GM23338 (cell line): ENCODE measurements around the gene EVI5. TPM values are rescaled to one million over a fixed set of nuclear protein-coding genes. Genes with fewer than 3 reads are reported as not detected.

Source experiments
- ATAC-seq: fragments of 200-7000 bp; cut with Tn5 transposase; 3 replicates; pipeline ENCODE4 v1.9.1; 2020
- DNase-seq: peaks from one replicate; pipeline ENCODE4 v3.0.0-alpha.2; 2015; ENCODE audit warnings: low spot score
- H2AFZ ChIP-seq: fragments of 200-600 bp; sonication (generic); 2 replicates; pipeline ENCODE4 v1.8.0; 2016; ENCODE audit warnings: antibody characterized with exemption, mild to moderate bottlenecking, moderate library complexity
- H3F3A ChIP-seq: fragments of 200-600 bp; sonication (generic); replicated peaks from 2 replicates; pipeline ENCODE4 v1.8.0; 2017; ENCODE audit warnings: antibody characterized with exemption, mixed run types, low read depth
- H3K27ac ChIP-seq: fragments of 200-600 bp; sonication (generic); 2 replicates; pipeline ENCODE4 v1.6.1; 2016; ENCODE audit warnings: low read depth
- H3K27me3 ChIP-seq: fragments of 200-600 bp; sonication (generic); 2 replicates; pipeline ENCODE4 v1.8.0; 2016; ENCODE audit warnings: mild to moderate bottlenecking, mixed run types, moderate library complexity; ENCODE audit not compliant: insufficient read depth
- H3K36me3 ChIP-seq: fragments of 200-600 bp; sonication (generic); 2 replicates; pipeline ENCODE4 v1.8.0; 2016; ENCODE audit warnings: mild to moderate bottlenecking; ENCODE audit not compliant: insufficient read depth
- H3K4me1 ChIP-seq: fragments of 200-600 bp; sonication (generic); 2 replicates; pipeline ENCODE4 v1.8.0; 2016; ENCODE audit warnings: mild to moderate bottlenecking, moderate library complexity; ENCODE audit not compliant: insufficient read depth
- H3K4me2 ChIP-seq: fragments of 200-600 bp; sonication (generic); 2 replicates; pipeline ENCODE4 v1.7.1; 2017; ENCODE audit warnings: mixed run types
- H3K4me3 ChIP-seq: fragments of 200-600 bp; sonication (generic); 2 replicates; pipeline ENCODE4 v1.6.1; 2016; ENCODE audit warnings: mixed run types
- H3K79me2 ChIP-seq: fragments of 200-600 bp; sonication (generic); replicated peaks from 2 replicates; pipeline ENCODE4 v1.8.0; 2017; ENCODE audit warnings: mild to moderate bottlenecking; ENCODE audit not compliant: insufficient read depth
- H3K9me2 ChIP-seq: fragments of 200-600 bp; sonication (generic); 2 replicates; pipeline ENCODE4 v1.8.0; 2017; ENCODE audit not compliant: insufficient read depth
- H4K20me1 ChIP-seq: fragments of 200-600 bp; sonication (generic); replicated peaks from 2 replicates; pipeline ENCODE4 v1.8.0; 2017; ENCODE audit warnings: mild to moderate bottlenecking; ENCODE audit not compliant: insufficient read depth
- H3K27ac Mint-ChIP-seq: 2 replicates; pipeline ENCODE4 v1.8.0; 2020; ENCODE audit warnings: inconsistent platforms, mild to moderate bottlenecking, moderate library complexity, mixed read lengths
- H3K27me3 Mint-ChIP-seq: 3 replicates; pipeline ENCODE4 v1.8.0; 2022; ENCODE audit warnings: low read depth, mild to moderate bottlenecking, moderate library complexity, mixed read lengths, inconsistent platforms; ENCODE audit not compliant: insufficient read depth, poor library complexity
- H3K36me3 Mint-ChIP-seq: 3 replicates; pipeline ENCODE4 v1.8.0; 2021; ENCODE audit warnings: low read depth, mild to moderate bottlenecking, inconsistent platforms, moderate library complexity, mixed read lengths
- H3K4me1 Mint-ChIP-seq: 3 replicates; pipeline ENCODE4 v1.8.0; 2020; ENCODE audit warnings: mild to moderate bottlenecking, inconsistent platforms, mixed read lengths
- H3K4me3 Mint-ChIP-seq: 3 replicates; pipeline ENCODE4 v1.8.0; 2021; ENCODE audit warnings: moderate library complexity, mild to moderate bottlenecking, inconsistent platforms, mixed read lengths
- H3K9me3 Mint-ChIP-seq: 3 replicates; pipeline ENCODE4 v1.8.0; 2020; ENCODE audit warnings: moderate library complexity, mild to moderate bottlenecking, inconsistent platforms, mixed read lengths
- CREB1 ChIP-seq: fragments of 250-450 bp; sonication (Bioruptor Pico); IDR thresholded peaks from 2 replicates; pipeline ENCODE4 v1.5.0; 2020; ENCODE audit warnings: low read depth, mild to moderate bottlenecking, moderate library complexity
- CTCF ChIP-seq, 2 experiments: fragments of 200-600 bp in 1 of 2; sonication (generic) in 1 of 2; conservative IDR thresholded peaks; 2 replicates each; pipeline versions ENCODE4 v1.5.1 to v1.6.1; 2016 to 2017; ENCODE audit warnings: antibody characterized with exemption in 2 of 2, low read depth in 2 of 2, mild to moderate bottlenecking in 2 of 2, moderate library complexity in 1 of 2
- JUNB ChIP-seq: IDR thresholded peaks from one replicate; pipeline ENCODE4 v1.6.1; 2016; ENCODE audit warnings: antibody characterized with exemption; ENCODE audit not compliant: unreplicated experiment
- NANOG ChIP-seq: IDR thresholded peaks from 2 replicates; pipeline ENCODE4 v1.6.1; 2016; ENCODE audit warnings: antibody characterized with exemption, borderline replicate concordance
- STAT1 ChIP-seq: IDR thresholded peaks from one replicate; pipeline ENCODE4 v1.6.1; 2016; ENCODE audit warnings: antibody characterized with exemption; ENCODE audit not compliant: unreplicated experiment
- ZNF114 ChIP-seq: fragments of 250-450 bp; sonication (Bioruptor Pico); IDR thresholded peaks from 2 replicates; pipeline ENCODE4 v1.5.0; 2020; ENCODE audit warnings: mild to moderate bottlenecking, moderate library complexity
- polyA plus RNA-seq: library from polyadenylated mRNA; unstranded; fragments of >200 nt; fragmentation: Nextera tagmentation; extraction: Ambion mirVana; gene quantifications from 2 replicates; pipeline ENCODE4 v1.2.1, GENCODE V29; 2016
- total RNA-seq: library from RNA; depleted of rRNA; stranded (reverse); fragments of >200 nt; shearing (Covaris generic); gene quantifications from 2 replicates; pipeline ENCODE4 v1.2.3, GENCODE V29; 2014
- TF ChIP-seq, protein P1 (sequence below): IDR thresholded peaks from one replicate; pipeline ENCODE4 v1.6.1; 2018; ENCODE audit warnings: antibody characterized with exemption; ENCODE audit not compliant: unreplicated experiment

EVI5 gene
- total and polyA plus RNA-seq, 2 experiments from 2014 or later = 15.6 to 24.8 TPM

- no peaks in the 10 kb centered on the region for H3K36me3 ChIP-seq
These were observed 246.4 kb downstream of the EVI5 start for GRCh38 chr1:92538413-92539061.

DNA sequence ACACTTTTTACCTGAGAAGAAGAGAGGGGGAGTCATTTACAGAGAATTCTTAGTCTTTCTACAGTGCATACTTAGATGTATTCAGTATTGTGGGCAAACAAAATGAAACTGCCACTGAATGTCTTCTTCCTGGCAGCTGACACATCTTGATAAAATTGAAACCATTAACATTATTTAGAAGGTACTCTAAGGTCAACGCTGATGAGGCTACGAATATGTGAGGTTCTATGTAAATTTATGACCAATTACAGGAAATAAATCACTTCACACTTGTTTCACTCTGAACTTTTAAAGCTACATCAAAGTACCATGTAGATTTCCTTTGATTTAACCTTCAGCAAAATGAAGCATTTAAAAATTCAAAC, 246.9 kb downstream of the EVI5 start:
- H3K27me3 Mint-ChIP-seq = no peaks in the 10 kb centered on the region
- no peaks in the 10 kb centered on the region for H3K9me2 ChIP-seq
- H3K36me3 Mint-ChIP-seq = no peaks in the 10 kb centered on the region
- H3F3A ChIP-seq = no peaks in the 10 kb centered on the region
- no peaks in the 10 kb centered on the region for H3K27me3 ChIP-seq
- no peak overlapping the region for H3K4me3 Mint-ChIP-seq
- DNase-seq (no peak), ATAC-seq (no peak)
- no peak for TF ChIP-seq NANOG
- TF ChIP-seq JUNB = no peak
- no peak for TF ChIP-seq ZNF114 (CRISPR knock-in tag)
- TF ChIP-seq, protein P1, sequence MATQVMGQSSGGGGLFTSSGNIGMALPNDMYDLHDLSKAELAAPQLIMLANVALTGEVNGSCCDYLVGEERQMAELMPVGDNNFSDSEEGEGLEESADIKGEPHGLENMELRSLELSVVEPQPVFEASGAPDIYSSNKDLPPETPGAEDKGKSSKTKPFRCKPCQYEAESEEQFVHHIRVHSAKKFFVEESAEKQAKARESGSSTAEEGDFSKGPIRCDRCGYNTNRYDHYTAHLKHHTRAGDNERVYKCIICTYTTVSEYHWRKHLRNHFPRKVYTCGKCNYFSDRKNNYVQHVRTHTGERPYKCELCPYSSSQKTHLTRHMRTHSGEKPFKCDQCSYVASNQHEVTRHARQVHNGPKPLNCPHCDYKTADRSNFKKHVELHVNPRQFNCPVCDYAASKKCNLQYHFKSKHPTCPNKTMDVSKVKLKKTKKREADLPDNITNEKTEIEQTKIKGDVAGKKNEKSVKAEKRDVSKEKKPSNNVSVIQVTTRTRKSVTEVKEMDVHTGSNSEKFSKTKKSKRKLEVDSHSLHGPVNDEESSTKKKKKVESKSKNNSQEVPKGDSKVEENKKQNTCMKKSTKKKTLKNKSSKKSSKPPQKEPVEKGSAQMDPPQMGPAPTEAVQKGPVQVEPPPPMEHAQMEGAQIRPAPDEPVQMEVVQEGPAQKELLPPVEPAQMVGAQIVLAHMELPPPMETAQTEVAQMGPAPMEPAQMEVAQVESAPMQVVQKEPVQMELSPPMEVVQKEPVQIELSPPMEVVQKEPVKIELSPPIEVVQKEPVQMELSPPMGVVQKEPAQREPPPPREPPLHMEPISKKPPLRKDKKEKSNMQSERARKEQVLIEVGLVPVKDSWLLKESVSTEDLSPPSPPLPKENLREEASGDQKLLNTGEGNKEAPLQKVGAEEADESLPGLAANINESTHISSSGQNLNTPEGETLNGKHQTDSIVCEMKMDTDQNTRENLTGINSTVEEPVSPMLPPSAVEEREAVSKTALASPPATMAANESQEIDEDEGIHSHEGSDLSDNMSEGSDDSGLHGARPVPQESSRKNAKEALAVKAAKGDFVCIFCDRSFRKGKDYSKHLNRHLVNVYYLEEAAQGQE = no peak
- no peak for TF ChIP-seq CREB1 (CRISPR knock-in tag)
- TF ChIP-seq STAT1 = no peak
- H3K36me3 ChIP-seq = no peaks in the 10 kb centered on the region
- H3K27ac Mint-ChIP-seq = no peak overlapping the region
- H3K9me3 Mint-ChIP-seq = no peaks in the 10 kb centered on the region
- no peaks in the 10 kb centered on the region for H3K79me2 ChIP-seq
- H3K4me1 ChIP-seq = no peaks in the 10 kb centered on the region
- H2AFZ ChIP-seq = no peak overlapping the region
- no peaks in the 10 kb centered on the region for H4K20me1 ChIP-seq
- no peak overlapping the region for H3K4me3 ChIP-seq
- H3K4me2 ChIP-seq = no peak overlapping the region
- H3K4me1 Mint-ChIP-seq = no peaks in the 10 kb centered on the region
- no peak overlapping the region for H3K27ac ChIP-seq

More at GRCh38 chr1:92538413-92539061, 246.4 kb downstream of the EVI5 start:
- no peak for TF ChIP-seq CTCF (conservative IDR thresholded peaks at IDR 0.05; ENCODE audit: low read depth in 2 of 2)
- TF ChIP-seq ZNF114 (CRISPR knock-in tag) = no peak
- no peaks in the 10 kb centered on the region for H3K79me2 ChIP-seq
- H3K4me1 ChIP-seq = no peaks in the 10 kb centered on the region
- no peak overlapping the region for H3K4me3 ChIP-seq
- H3K36me3 Mint-ChIP-seq = no peaks in the 10 kb centered on the region
- no peak for DNase-seq
- H3K4me1 Mint-ChIP-seq = no peaks in the 10 kb centered on the region
- no peaks in the 10 kb centered on the region for H3K9me2 ChIP-seq
- no peaks in the 10 kb centered on the region for H3F3A ChIP-seq
- no peak for ATAC-seq
- no peaks in the 10 kb centered on the region for H3K27me3 ChIP-seq
- H3K27ac ChIP-seq = no peak overlapping the region
- H3K27ac Mint-ChIP-seq = no peak overlapping the region
- H3K4me3 Mint-ChIP-seq = no peak overlapping the region
- no peaks in the 10 kb centered on the region for H4K20me1 ChIP-seq
- H2AFZ ChIP-seq = no peak overlapping the region
- H3K9me3 Mint-ChIP-seq = no peaks in the 10 kb centered on the region
- H3K27me3 Mint-ChIP-seq = no peaks in the 10 kb centered on the region
- H3K4me2 ChIP-seq = no peak overlapping the region
